ENCODE data around the gene FBXO31. TPM values are rescaled to one million over a fixed set of nuclear protein-coding genes. Genes with fewer than 3 reads are reported as not detected.
A peak's percentile ranks its signal among the peaks of the same experiment; 100 is the strongest.
"Not testable (repeated sequence)": the region's sequence is repeated elsewhere in the genome, so short reads cannot be mapped to it uniquely, and the experiment has no call there.

The FBXO31 gene
- total and polyA plus RNA-seq, 2 of the 13 experiments (the other 11 are each of a cell fraction or from before 2014, with no cell fraction given): 92.4 to 101 TPM

DNA sequence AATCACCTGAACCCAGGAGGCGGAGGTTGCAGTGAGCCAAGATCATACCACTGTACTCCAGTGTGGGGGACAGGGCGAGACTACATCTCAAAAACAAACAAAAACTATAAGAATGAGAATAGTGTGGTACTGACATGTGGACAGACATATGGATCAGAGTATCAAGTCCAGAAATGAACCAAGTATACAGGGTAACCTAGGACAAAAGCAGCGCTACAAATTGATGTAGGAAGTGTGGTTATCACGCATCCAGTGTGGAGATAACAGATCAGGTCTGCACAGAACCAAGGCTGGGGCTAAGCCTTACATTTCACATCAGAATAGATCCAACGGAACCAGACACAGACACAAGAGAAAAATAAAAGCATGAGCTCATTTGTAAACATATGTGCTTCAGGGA, 43.4 kb downstream of the FBXO31 start:
- FAIRE-seq: peak; percentile 55
- Histone ChIP-seq H2AFZ (ENCODE audit: low read length) (no peak overlapping the region), H4K20me1 (ENCODE audit: insufficient read depth, low read length) (peaks cover 86% of the 10 kb centered on the region), H3K36me3 (replicated peaks in 1 of 2; ENCODE audit: control insufficient read depth in 1 of 2, insufficient read depth in 2 of 2, low read length in 2 of 2) (peaks cover 66 to 90% of the 10 kb centered on the region in 2 experiments), H3K4me1 (ENCODE audit: insufficient read depth, low read length) (no peaks in the 10 kb centered on the region), H3K27me3 (ENCODE audit: control insufficient read depth in 1 of 2, insufficient read depth in 2 of 2, low read length in 2 of 2) (no peaks in the 10 kb centered on the region), H3K27ac (ENCODE audit: extremely low read length, insufficient read depth, low read length) (no peak overlapping the region), H3K4me2 (ENCODE audit: low read depth, low read length) (no peak overlapping the region), H3K9me3 (ENCODE audit: low read length) (no peaks in the 10 kb centered on the region), H3K79me2 (ENCODE audit: insufficient read depth, low read length) (peaks cover 67% of the 10 kb centered on the region), H3K4me3 (replicated peaks in 1 of 3; ENCODE audit: insufficient read depth in 1 of 3, low read depth in 2 of 3, low read length in 3 of 3) (no peak overlapping the region), H3K9ac (ENCODE audit: insufficient read depth, low read depth, low read length) (no peak overlapping the region)
- CTCF ChIA-PET (ENCODE audit: low intra/inter-chr PET ratio, low total read pairs): no interaction called here
- no peak for DNase-seq (ENCODE audit: low spot score)
- TF ChIP-seq RBM22 (optimal IDR thresholded peaks at IDR 0.05; ENCODE audit: low read length): peak; percentile 64
- TF ChIP-seq GLMP (CRISPR knock-in tag; IDR thresholded peaks at IDR 0.05; ENCODE audit: borderline replicate concordance): no peak
- ATAC-seq: no peak
- no TSS peak for BruUV-seq (replicated peaks)
- intact Hi-C loops (cut with micrococcal nuclease; ENCODE audit: unreplicated experiment) (no loop called here), in situ Hi-C loops (cut with HindIII; ENCODE audit: extremely low pct_ligation_motif_present, low pct_unique_long_range_greater_than_20kb) (no loop called here)
- POLR2A ChIA-PET: interaction anchor here (1.2 kb wide), 1 partner anchor 48 kb away, joined by 3 read pairs; no protein-coding TSS in a partner anchor
- 99% methylated on average over 5 of the region's 5 CpGs for WGBS (ENCODE audit: low lambda C conversion rate)

DNA sequence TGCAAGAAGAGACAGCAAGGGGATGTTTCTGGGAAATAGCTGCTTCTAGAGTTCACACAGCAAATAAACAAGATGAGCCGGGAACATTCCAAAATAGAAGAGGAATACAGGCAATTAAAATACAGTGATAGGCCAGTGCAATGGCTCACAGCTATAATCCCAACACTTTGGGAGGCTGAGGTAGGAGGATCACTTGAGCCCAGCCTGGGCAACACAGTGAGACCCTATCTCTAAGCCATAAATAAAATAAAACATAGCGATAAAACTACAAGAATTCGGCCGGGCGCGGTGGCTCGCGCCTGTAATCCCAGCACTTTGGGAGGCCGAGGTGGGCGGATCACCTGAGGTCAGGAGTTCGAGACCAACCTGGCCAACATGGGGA, 43.9 kb downstream of the FBXO31 start:
- H3K9me3 ChIP-seq (ENCODE audit: low read length); BruUV-seq (replicated peaks); H3K4me1 ChIP-seq (ENCODE audit: insufficient read depth, low read length); in situ Hi-C loops (cut with HindIII; ENCODE audit: extremely low pct_ligation_motif_present, low pct_unique_long_range_greater_than_20kb); ATAC-seq; intact Hi-C loops (cut with micrococcal nuclease; ENCODE audit: unreplicated experiment); H3K4me3 ChIP-seq (replicated peaks in 1 of 3; ENCODE audit: insufficient read depth in 1 of 3, low read depth in 2 of 3, low read length in 3 of 3); FAIRE-seq; H3K9ac ChIP-seq (ENCODE audit: insufficient read depth, low read depth, low read length); H3K27me3 ChIP-seq (ENCODE audit: control insufficient read depth in 1 of 2, insufficient read depth in 2 of 2, low read length in 2 of 2); H3K4me2 ChIP-seq (ENCODE audit: low read depth, low read length); H2AFZ ChIP-seq (ENCODE audit: low read length); H3K27ac ChIP-seq (ENCODE audit: extremely low read length, insufficient read depth, low read length); DNase-seq (ENCODE audit: low spot score); CTCF ChIA-PET (ENCODE audit: low intra/inter-chr PET ratio, low total read pairs): not testable (repeated sequence)
- H4K20me1 ChIP-seq (ENCODE audit: insufficient read depth, low read length): peaks cover 88% of the 10 kb centered on the region
- POLR2A ChIA-PET: interaction anchor here (0.9 to 1.2 kb wide), 2 partner anchors 40 to 48 kb away, joined by 3 to 4 read pairs; no protein-coding TSS in a partner anchor
- H3K36me3 ChIP-seq (replicated peaks in 1 of 2; ENCODE audit: control insufficient read depth in 1 of 2, insufficient read depth in 2 of 2, low read length in 2 of 2): peaks cover 69 to 95% of the 10 kb centered on the region in 2 experiments
- WGBS (ENCODE audit: low lambda C conversion rate): 98% methylated on average over 11 of the region's 11 CpGs
- TF ChIP-seq, protein P1, sequence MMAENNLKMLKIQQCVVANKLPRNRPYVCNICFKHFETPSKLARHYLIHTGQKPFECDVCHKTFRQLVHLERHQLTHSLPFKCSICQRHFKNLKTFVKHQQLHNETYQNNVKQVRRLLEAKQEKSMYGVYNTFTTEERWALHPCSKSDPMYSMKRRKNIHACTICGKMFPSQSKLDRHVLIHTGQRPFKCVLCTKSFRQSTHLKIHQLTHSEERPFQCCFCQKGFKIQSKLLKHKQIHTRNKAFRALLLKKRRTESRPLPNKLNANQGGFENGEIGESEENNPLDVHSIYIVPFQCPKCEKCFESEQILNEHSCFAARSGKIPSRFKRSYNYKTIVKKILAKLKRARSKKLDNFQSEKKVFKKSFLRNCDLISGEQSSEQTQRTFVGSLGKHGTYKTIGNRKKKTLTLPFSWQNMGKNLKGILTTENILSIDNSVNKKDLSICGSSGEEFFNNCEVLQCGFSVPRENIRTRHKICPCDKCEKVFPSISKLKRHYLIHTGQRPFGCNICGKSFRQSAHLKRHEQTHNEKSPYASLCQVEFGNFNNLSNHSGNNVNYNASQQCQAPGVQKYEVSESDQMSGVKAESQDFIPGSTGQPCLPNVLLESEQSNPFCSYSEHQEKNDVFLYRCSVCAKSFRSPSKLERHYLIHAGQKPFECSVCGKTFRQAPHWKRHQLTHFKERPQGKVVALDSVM (CRISPR knock-in tag; IDR thresholded peaks at IDR 0.05): 0 out of 2 replicates have a peak, but pooled peaks have one; percentile 16
- peak; percentile 63; the same call in 1 of the 2 replicates for TF ChIP-seq ZNF121 (CRISPR knock-in tag; IDR thresholded peaks at IDR 0.05)
- peaks cover 65% of the 10 kb centered on the region for H3K79me2 ChIP-seq (ENCODE audit: insufficient read depth, low read length)

All from HepG2 (cell line).